LHCN-M2 (cell line): ENCODE measurements around the gene CDC42BPG. TPM values are rescaled to one million over a fixed set of nuclear protein-coding genes. Genes with fewer than 3 reads are reported as not detected.

ENCODE experiments used
- DNase-seq: peaks from one replicate; pipeline ENCODE4 v3.0.0-alpha.2; 2012; ENCODE audit warnings: low read depth
- polyA plus RNA-seq: library from polyadenylated mRNA; unstranded; fragments of >200 nt; gene quantifications from one replicate; pipeline ENCODE4 v1.2.1, GENCODE V29; 2012; ENCODE audit warnings: missing spikeins
- total RNA-seq: library from RNA; depleted of rRNA; stranded (reverse); fragments of >200 nt; gene quantifications from 2 replicates; pipeline ENCODE4 v1.2.3, GENCODE V29; 2014; rRNA removed

The CDC42BPG gene, protein sequence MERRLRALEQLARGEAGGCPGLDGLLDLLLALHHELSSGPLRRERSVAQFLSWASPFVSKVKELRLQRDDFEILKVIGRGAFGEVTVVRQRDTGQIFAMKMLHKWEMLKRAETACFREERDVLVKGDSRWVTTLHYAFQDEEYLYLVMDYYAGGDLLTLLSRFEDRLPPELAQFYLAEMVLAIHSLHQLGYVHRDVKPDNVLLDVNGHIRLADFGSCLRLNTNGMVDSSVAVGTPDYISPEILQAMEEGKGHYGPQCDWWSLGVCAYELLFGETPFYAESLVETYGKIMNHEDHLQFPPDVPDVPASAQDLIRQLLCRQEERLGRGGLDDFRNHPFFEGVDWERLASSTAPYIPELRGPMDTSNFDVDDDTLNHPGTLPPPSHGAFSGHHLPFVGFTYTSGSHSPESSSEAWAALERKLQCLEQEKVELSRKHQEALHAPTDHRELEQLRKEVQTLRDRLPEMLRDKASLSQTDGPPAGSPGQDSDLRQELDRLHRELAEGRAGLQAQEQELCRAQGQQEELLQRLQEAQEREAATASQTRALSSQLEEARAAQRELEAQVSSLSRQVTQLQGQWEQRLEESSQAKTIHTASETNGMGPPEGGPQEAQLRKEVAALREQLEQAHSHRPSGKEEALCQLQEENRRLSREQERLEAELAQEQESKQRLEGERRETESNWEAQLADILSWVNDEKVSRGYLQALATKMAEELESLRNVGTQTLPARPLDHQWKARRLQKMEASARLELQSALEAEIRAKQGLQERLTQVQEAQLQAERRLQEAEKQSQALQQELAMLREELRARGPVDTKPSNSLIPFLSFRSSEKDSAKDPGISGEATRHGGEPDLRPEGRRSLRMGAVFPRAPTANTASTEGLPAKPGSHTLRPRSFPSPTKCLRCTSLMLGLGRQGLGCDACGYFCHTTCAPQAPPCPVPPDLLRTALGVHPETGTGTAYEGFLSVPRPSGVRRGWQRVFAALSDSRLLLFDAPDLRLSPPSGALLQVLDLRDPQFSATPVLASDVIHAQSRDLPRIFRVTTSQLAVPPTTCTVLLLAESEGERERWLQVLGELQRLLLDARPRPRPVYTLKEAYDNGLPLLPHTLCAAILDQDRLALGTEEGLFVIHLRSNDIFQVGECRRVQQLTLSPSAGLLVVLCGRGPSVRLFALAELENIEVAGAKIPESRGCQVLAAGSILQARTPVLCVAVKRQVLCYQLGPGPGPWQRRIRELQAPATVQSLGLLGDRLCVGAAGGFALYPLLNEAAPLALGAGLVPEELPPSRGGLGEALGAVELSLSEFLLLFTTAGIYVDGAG (N-terminal part only)
- total RNA-seq = 0.11 TPM in 1 of 2 replicates, not detected in the other
- polyA plus RNA-seq = 0.06 TPM

GRCh38 chr11:64844330-64845128 lies at the start of gene CDC42BPG:
CDC42BPG (minus strand) TSS chr11:64844653; CDS start chr11:64844569, 84 bp downstream.
- DNase-seq = peak; percentile 58

DNA sequence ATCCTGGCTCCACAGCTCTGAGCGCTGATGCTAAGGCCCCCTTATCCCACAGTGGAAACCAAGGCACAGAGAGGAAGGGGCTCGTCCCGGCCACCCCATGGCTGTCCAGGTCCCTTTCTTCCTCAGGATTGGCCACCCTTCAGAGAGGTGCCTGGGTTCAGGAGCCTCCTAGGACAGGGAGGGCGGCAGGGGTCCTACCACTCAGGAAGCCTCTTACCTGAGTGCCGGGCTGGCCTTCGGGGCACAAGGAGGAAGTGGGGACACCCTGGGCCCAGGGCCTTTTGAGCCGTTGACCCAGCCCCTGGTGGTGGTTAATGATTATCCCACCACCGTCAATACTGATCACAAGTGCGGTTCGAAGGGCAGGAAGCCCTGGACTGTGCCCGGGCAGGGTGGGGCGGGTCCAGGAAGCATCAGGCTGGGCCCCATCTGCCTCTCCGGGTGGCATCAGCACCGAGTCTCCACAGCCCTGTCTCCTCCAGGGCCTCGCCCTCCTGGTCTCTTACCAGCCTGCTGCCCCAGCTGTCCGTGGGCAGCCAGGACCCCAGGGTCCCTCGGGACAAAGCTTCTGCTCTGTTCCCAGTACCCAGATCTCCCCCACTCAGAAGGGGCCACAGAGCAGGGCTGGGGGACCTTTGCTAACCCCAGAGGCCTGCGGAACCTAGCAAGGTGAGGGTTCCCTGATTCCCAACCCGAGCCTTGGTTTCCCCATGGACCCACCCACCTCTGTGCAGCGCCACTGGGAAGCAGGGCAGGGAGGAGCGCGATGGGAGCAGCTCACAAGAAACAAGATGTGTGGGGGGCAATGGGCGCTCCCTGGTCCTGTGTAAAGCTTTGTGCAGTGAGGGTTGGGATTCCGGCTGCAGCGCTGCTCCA lies 49.0 kb upstream of the CDC42BPG start:
- DNase-seq = no peak

DNA sequence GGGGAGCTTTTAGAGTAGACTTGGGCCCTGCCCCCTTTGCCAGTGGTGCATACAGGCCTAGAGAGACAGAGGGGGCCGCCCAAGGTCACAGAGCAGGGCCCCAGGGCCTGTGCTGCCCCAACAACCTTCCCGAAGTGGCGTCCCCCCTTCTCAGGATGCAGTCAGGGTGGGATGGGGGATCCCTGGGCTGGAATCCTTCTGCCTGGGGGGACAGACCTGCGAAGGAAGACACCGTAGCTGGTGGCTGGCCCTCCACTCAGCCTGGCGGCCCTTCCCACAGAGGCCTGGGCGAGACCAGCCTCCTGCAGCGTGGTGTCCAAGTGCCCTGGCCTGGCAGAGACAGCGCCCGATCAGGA lies 48.4 kb upstream of the CDC42BPG start:
- DNase-seq = no peak

DNA sequence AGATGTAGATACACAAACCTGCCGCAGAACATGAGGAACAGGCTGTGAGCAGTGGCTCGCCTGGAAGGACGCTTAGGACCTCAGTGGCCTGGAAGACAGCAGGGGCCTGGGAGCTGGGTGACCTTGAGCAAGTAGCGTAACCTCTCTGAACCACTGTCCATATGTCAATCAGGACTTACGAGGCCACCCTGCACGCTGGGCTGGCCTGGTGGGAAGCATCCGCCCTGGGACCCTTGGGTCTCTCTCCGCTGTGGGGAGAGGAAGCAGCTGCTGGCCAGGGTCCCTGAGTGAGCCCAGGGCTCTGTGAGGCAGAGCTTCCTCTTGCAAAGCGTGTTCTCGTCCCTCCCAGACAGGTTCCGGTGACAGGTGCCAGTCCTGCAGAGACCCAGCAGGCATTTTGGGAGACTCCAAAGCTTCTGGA lies 48.0 kb upstream of the CDC42BPG start:
- DNase-seq = no peak

DNA sequence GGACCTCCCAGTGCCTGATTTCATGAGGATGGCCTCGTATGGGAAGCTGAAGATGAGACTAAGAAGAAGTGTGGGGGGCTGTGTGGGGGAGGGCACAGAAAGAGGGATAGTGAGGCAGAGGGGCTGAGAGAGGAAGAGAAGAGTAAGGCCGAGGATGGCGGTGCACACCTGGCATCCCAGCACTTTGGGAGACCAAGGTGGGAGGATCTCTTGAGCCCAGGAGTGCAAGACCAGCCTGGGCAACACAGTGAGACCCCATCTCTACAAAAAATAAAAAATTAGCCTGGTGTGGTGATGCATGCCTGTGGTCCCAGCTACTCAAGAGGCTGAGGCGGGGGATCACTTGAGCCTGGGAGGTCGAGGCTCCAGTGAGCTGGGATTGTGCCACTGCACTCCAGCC lies 47.4 kb upstream of the CDC42BPG start:
- DNase-seq = no peak

DNA sequence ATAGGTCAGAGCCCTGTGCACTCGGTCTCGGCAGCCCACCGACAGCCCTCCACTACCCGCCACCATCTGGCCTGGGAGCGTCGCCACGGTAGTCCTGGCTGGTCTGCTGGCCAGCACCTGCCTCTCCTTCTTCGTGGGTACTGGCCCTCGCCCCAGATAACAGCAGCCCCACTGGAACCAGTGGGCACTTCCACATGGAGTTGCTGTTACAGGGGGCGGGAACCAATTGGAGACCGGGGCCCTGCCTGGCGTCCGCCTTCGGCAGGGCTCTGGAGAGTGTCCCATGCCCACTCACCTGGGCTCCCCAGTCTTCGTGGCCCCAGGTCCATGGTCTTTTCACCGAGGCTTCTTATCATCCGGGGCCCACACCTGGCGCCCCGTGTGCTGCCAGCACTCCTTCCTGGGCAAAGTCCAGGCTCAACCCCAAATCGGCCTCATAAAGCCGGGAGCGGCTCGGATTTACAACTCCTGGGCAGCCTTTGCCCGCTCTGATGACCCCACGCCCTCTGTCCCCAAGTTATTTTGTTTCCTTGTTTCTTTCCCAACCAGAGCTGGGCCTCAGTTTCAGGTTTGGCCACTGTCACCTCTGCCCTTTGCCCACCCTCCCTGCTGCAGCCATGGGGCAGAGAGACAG lies 46.9 kb upstream of the CDC42BPG start:
- no peak for DNase-seq

DNA sequence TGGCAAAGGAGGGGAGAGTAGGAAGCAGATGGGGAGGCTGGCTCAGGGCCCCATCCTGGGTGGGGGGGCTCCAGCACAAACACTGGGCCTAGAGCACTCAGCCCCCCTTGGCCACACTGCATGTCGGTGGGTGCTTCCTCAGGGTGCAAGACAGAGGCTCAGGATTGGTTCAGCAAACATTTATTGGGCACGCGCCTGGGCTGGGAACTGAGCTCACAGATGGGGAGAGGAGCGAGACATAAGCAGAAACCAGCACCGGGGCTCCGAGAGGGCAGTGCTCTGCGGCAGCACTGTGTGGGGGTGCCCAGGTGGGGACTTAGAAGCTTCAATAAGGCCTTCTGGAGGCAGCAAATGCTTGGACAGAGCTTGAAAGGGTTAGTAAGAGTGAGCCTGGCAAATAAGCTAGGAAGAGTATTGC lies 46.1 kb upstream of the CDC42BPG start:
- no peak for DNase-seq

- DNase-seq = no peak
Observed at GRCh38 chr11:64888729-64889511, 44.5 kb upstream of the CDC42BPG start.

GRCh38 chr11:64888406-64888728 lies 43.9 kb upstream of the CDC42BPG start:
- no peak for DNase-seq

- DNase-seq = peak; percentile 29
Observed at GRCh38 chr11:64887757-64888405, 43.4 kb upstream of the CDC42BPG start.

DNA sequence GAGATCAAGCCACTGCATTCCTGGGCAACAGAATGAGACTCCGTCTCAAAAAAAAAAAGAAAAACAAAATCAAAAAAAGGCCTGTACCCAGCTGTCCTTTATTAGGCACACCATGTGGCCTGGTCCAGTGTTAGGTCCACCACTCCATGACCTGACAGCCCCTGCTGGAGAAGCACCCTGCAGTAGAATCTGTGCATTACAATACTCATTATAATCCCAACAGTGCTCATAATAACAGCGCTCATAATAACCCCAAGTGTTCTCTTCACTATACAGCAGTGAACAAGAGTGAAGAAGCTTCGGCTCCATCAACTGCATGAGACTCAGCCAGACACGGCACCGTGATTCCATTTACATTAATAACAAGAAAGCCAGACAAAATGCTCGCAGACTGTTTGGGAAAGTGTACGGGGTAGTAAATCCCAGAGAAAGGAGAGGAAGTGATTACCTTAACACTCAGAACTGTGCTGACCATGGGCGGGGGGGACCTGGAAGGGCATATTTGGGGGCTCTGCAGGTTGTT lies 42.8 kb upstream of the CDC42BPG start:
- no peak for DNase-seq

DNA sequence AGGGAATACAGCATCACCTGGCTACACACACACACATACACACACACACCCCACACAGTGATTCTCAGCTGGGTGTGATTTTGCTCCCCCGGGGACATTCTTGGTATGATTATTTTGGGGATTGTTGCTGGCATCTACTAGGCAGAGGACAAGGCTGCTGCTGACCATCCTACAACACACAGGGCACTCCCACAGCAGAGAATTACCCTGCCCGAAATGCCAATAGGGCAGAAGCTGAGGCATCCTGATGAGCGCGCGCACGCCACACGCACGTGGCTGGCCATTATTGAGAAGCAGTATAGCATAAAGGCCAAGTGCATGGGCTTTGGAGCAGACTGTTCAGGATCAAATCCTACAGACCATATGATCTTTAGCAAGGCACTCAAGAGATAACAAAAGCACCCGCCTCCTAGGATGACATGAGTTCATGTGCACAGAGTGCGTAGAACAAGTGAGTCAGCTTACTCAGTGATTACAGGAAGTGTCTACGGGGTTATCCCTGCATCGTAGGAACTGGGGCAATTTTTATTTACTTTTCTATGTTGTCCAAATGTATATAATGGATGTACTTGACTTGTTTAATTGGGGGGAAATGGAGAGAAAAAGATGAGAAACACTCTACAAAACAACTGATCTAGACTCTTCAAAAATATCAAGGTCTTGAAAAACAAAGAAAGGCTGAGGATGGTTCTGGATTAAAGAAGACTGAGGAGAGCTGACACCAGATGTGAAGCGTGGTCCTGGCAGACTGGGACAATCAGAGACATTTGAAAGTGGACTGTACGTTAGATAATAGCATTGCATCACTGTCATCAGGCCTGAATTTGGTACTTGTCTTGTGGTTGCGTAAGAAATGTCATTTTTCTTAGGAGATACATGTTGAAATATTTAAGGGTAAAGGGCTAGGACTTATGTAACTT lies 41.2 kb upstream of the CDC42BPG start:
- peak; percentile 43 for DNase-seq

DNA sequence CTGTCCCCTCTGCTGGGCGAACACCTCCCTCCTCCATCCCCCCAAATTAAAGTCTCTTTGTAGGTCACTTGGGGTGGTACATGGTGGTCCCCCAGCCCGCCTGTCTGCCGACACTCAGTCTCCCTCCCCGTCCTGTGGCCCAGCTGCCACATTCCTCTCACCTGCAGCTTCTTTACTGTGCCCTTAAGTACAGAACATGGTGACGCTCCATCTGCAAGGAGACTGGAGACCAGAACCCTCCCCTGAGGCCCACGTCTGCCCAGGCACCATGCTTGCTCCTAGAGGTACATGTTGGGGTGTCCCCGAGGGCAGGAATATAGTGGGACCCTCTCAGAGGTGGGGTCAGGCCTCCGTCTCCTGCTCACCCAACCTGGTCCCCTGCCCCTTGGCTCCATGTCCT lies 39.6 kb upstream of the CDC42BPG start:
- no peak for DNase-seq

DNA sequence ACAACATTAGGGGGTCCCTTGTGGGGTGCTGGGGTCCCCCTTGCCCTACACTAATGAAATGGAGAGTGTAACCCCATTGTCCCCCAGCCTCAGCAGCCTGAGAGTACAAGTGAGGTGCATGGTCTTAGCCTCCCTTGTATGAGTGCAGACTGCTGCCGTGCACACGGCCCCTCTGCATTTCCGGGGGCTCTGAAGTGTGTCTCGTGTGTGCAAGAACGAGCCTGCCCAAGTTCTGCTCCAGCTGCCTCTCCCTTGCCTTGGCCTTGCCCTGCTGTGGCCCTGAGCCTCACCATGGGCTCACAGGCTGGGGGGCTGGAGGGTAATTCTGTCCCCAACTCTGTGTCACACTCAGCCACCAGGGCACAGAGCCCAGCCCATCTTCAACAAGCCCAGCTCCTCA lies 39.1 kb upstream of the CDC42BPG start:
- no peak for DNase-seq

GRCh38 chr11:64882243-64882642 lies 37.8 kb upstream of the CDC42BPG start:
- DNase-seq = no peak

- no peak for DNase-seq
Observed at GRCh38 chr11:64881476-64881875, 37.0 kb upstream of the CDC42BPG start.
